OCI-LY1 (cell line): ENCODE data around the gene GAS2L1.

ENCODE experiments used
- H2AFZ ChIP-seq: fragments of 200-600 bp; sonication (generic), shearing (Covaris generic); 2 replicates; pipeline ENCODE4 v1.6.0; 2014; ENCODE audit warnings: antibody characterized with exemption, mild to moderate bottlenecking, low read length
- H3F3A ChIP-seq: fragments of 200-600 bp; sonication (generic), shearing (Covaris generic); 2 replicates; pipeline ENCODE4 v1.6.0; 2014; ENCODE audit warnings: mild to moderate bottlenecking, antibody characterized with exemption, low read length, moderate library complexity; ENCODE audit not compliant: insufficient read depth
- H3K27ac ChIP-seq: fragments of 200-600 bp; sonication (generic); 2 replicates; pipeline ENCODE4 v1.5.1; 2014; ENCODE audit warnings: low read length, mixed run types, mild to moderate bottlenecking, low read depth; ENCODE audit not compliant: poor library complexity, severe bottlenecking
- H3K27me3 ChIP-seq: fragments of 200-600 bp; sonication (generic); 2 replicates; pipeline ENCODE4 v1.6.0; 2014; ENCODE audit warnings: antibody characterized with exemption, mild to moderate bottlenecking, low read length, moderate library complexity; ENCODE audit not compliant: insufficient read depth
- H3K36me3 ChIP-seq: fragments of 200-600 bp; sonication (generic); 2 replicates; pipeline ENCODE4 v1.6.1; 2014; ENCODE audit warnings: mild to moderate bottlenecking, antibody characterized with exemption, low read length, moderate library complexity, mixed read lengths; ENCODE audit not compliant: insufficient read depth
- H3K4me1 ChIP-seq: fragments of 200-600 bp; sonication (generic); 2 replicates; pipeline ENCODE4 v1.5.1; 2014; ENCODE audit warnings: mild to moderate bottlenecking, low read length, moderate library complexity; ENCODE audit not compliant: insufficient read depth, severe bottlenecking
- H3K4me2 ChIP-seq: fragments of 200-600 bp; sonication (generic), shearing (Covaris generic); 2 replicates; pipeline ENCODE4 v1.6.1; 2014; ENCODE audit warnings: low read length
- H3K4me3 ChIP-seq: fragments of 200-600 bp; sonication (generic); 2 replicates; pipeline ENCODE4 v1.5.1; 2014; ENCODE audit warnings: low read length, low read depth, mild to moderate bottlenecking, mixed read lengths; ENCODE audit not compliant: poor library complexity, severe bottlenecking
- H3K79me2 ChIP-seq: fragments of 200-600 bp; shearing (Covaris generic); 2 replicates; pipeline ENCODE4 v1.6.1; 2016; ENCODE audit warnings: mixed run types, low read length, mixed read lengths; ENCODE audit not compliant: insufficient read depth
- H3K9ac ChIP-seq: fragments of 200-600 bp; sonication (generic), shearing (Covaris generic); 2 replicates; pipeline ENCODE4 v1.6.1; 2014; ENCODE audit warnings: mild to moderate bottlenecking, low read length, mixed read lengths
- H3K9me2 ChIP-seq: fragments of 200-600 bp; sonication (generic), shearing (Covaris generic); 2 replicates; pipeline ENCODE4 v1.6.1; 2014; ENCODE audit warnings: low read depth, mild to moderate bottlenecking, low read length, mixed read lengths
- H3K9me3 ChIP-seq: fragments of 200-600 bp; shearing (Covaris generic); 2 replicates; pipeline ENCODE4 v1.6.1; 2014; ENCODE audit warnings: low read length, mixed read lengths
- H4K20me1 ChIP-seq: fragments of 200-600 bp; sonication (generic), shearing (Covaris generic); 2 replicates; pipeline ENCODE4 v1.6.0; 2016; ENCODE audit warnings: mild to moderate bottlenecking, low read length; ENCODE audit not compliant: insufficient read depth
- CTCF ChIP-seq: fragments of 200-600 bp; sonication (generic), shearing (Covaris generic); IDR thresholded peaks from 2 replicates; pipeline ENCODE4 v1.5.1; 2017; ENCODE audit warnings: mild to moderate bottlenecking, antibody characterized with exemption, low read length, moderate library complexity, mixed read lengths
- EZH2 ChIP-seq: fragments of 200-600 bp; sonication (generic), shearing (Covaris generic); IDR thresholded peaks from 2 replicates; pipeline ENCODE4 v1.8.0; 2017; ENCODE audit warnings: borderline replicate concordance, mixed run types, mild to moderate bottlenecking, antibody characterized with exemption, low read length, moderate library complexity, mixed read lengths

The GAS2L1 gene

GRCh38 chr22:29329581-29329980 is 23.1 kb downstream of the GAS2L1 start:
- H3K4me2 ChIP-seq, result no peak overlapping the region
- no peak overlapping the region for H3K27ac ChIP-seq
- H2AFZ ChIP-seq, result no peak overlapping the region
- no peak overlapping the region for H3K9ac ChIP-seq
- no peaks in the 10 kb centered on the region for H3K4me1 ChIP-seq
- no peaks in the 10 kb centered on the region for H3K27me3 ChIP-seq
- TF ChIP-seq EZH2 (no peak), CTCF (no peak)
- no peaks in the 10 kb centered on the region for H3K9me3 ChIP-seq
- no peaks in the 10 kb centered on the region for H3F3A ChIP-seq
- no peaks in the 10 kb centered on the region for H3K9me2 ChIP-seq
- H3K4me3 ChIP-seq, result no peak overlapping the region
- H3K36me3 ChIP-seq, result peaks cover 87% of the 10 kb centered on the region
- H3K79me2 ChIP-seq, result no peaks in the 10 kb centered on the region
- no peaks in the 10 kb centered on the region for H4K20me1 ChIP-seq

- no peak overlapping the region for H3K9ac ChIP-seq
- no peaks in the 10 kb centered on the region for H3F3A ChIP-seq
- no peak overlapping the region for H2AFZ ChIP-seq
- H3K4me2 ChIP-seq, result no peak overlapping the region
- no peaks in the 10 kb centered on the region for H3K4me1 ChIP-seq
- no peak overlapping the region for H3K27ac ChIP-seq
- no peaks in the 10 kb centered on the region for H3K79me2 ChIP-seq
- H4K20me1 ChIP-seq, result no peaks in the 10 kb centered on the region
- H3K9me2 ChIP-seq, result no peaks in the 10 kb centered on the region
- TF ChIP-seq CTCF, result no peak
- no peak for TF ChIP-seq EZH2
- H3K27me3 ChIP-seq, result no peaks in the 10 kb centered on the region
- H3K36me3 ChIP-seq, result peaks cover 93% of the 10 kb centered on the region
- H3K4me3 ChIP-seq, result no peak overlapping the region
- no peaks in the 10 kb centered on the region for H3K9me3 ChIP-seq
Observed at GRCh38 chr22:29330291-29330690, 23.8 kb downstream of the GAS2L1 start.

GRCh38 chr22:29330753-29331152 is 24.3 kb downstream of the GAS2L1 start:
- Histone ChIP-seq H3K79me2 (no peaks in the 10 kb centered on the region), H3K4me2 (no peak overlapping the region), H3K4me1 (no peaks in the 10 kb centered on the region), H2AFZ (no peak overlapping the region), H3K27me3 (no peaks in the 10 kb centered on the region), H4K20me1 (no peaks in the 10 kb centered on the region), H3K36me3 (peaks cover 97% of the 10 kb centered on the region), H3K9ac (no peak overlapping the region), H3K27ac (no peak overlapping the region), H3K9me2 (no peaks in the 10 kb centered on the region), H3K4me3 (no peak overlapping the region), H3F3A (no peaks in the 10 kb centered on the region), H3K9me3 (no peaks in the 10 kb centered on the region)
- TF ChIP-seq EZH2 (no peak), CTCF (no peak)
